ENCODE data around the gene NOPCHAP1.

- TF ChIP-seq CTCF (IDR thresholded peaks at IDR 0.05 in 4 of 5, conservative IDR thresholded peaks at IDR 0.05 in 1 of 5) (no peak), POLR2A (IDR thresholded peaks at IDR 0.05) (no peak)
Observed at GRCh38 chr12:104944252-104944651, 41.9 kb upstream of the NOPCHAP1 start.
